Activated naive CD8-positive, alpha-beta T cell treated with anti-CD3 and anti-CD28 coated beads, Interleukin-2, amount 50 U/mL, for 24 hours (primary cell): Measurements from ENCODE around the gene NAT16.

Experiments
- ATAC-seq: fragments of 150-1000 bp; cut with Tn5 transposase; one replicate; pipeline ENCODE4 v1.10.0; 2021
- DNase-seq: peaks from one replicate; pipeline ENCODE4 v3.0.0; 2021
- H3K27ac Mint-ChIP-seq: one replicate; pipeline ENCODE4 v1.8.0; 2021; ENCODE audit warnings: mild to moderate bottlenecking, mixed read lengths
- H3K27me3 Mint-ChIP-seq: one replicate; pipeline ENCODE4 v1.8.0; 2021; ENCODE audit warnings: mixed read lengths
- H3K36me3 Mint-ChIP-seq: one replicate; pipeline ENCODE4 v1.8.0; 2021; ENCODE audit warnings: low read depth, mixed read lengths
- H3K4me1 Mint-ChIP-seq: one replicate; pipeline ENCODE4 v1.8.0; 2021; ENCODE audit warnings: mixed read lengths
- H3K4me3 Mint-ChIP-seq: one replicate; pipeline ENCODE4 v1.8.0; 2021; ENCODE audit warnings: mild to moderate bottlenecking, moderate library complexity, mixed read lengths
- H3K9me3 Mint-ChIP-seq: one replicate; pipeline ENCODE4 v1.8.0; 2021; ENCODE audit warnings: mixed read lengths

Gene NAT16

GRCh38 chr7:101169838-101170551 lies 10.1 kb downstream of the NAT16 start:
- H3K9me3 Mint-ChIP-seq = no peaks in the 10 kb centered on the region
- peak; percentile 90 for DNase-seq

DNA sequence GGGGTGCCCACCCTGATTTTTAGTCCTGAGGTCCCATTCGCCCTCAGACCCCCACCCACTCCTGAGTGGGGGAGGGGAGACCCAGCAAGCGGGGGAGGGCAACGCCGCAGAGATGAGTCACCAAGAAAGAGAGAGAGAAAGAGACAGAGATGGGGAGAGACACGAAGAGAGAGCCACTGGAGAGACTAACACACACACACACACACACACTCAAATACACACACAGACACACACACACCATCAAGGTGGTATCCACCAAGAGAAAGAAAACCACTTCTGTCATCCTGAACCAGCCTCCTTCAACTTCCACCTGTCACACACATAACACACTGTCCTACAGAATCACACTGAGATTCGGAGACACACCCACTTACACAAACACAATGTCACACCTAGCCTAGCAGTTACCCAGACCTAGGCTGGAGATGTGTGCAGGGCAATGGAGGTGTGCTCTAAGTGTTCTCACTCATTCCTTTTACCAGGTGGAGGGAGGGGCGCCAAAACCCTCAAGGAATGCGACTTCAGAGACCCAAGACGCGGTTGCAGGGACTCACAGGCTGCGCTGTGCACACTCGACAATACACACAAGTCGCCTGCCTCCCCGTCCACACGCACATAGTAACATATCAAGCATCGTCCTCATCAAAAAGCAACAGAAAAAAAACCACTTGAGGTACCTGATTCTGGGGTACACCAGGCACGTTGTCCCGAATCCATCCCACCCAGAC lies 10.8 kb downstream of the NAT16 start:
- no peak for DNase-seq
- Mint-ChIP-seq H3K4me3 (peak overlapping the region; percentile 40), H3K9me3 (no peaks in the 10 kb centered on the region), H3K27ac (no peak overlapping the region), H3K27me3 (peaks cover 83% of the 10 kb centered on the region), H3K4me1 (peaks cover 79% of the 10 kb centered on the region), H3K36me3 (peaks cover 2% of the 10 kb centered on the region)
- no peak for ATAC-seq

More at GRCh38 chr7:101169838-101170551, 10.1 kb downstream of the NAT16 start:
- H3K36me3 Mint-ChIP-seq = peaks cover 2% of the 10 kb centered on the region
- H3K27ac Mint-ChIP-seq = no peak overlapping the region
- peak overlapping the region; percentile 40 for H3K4me3 Mint-ChIP-seq
- peaks cover 86% of the 10 kb centered on the region for H3K27me3 Mint-ChIP-seq
- peak; percentile 22 for ATAC-seq
- peaks cover 75% of the 10 kb centered on the region for H3K4me1 Mint-ChIP-seq

DNA sequence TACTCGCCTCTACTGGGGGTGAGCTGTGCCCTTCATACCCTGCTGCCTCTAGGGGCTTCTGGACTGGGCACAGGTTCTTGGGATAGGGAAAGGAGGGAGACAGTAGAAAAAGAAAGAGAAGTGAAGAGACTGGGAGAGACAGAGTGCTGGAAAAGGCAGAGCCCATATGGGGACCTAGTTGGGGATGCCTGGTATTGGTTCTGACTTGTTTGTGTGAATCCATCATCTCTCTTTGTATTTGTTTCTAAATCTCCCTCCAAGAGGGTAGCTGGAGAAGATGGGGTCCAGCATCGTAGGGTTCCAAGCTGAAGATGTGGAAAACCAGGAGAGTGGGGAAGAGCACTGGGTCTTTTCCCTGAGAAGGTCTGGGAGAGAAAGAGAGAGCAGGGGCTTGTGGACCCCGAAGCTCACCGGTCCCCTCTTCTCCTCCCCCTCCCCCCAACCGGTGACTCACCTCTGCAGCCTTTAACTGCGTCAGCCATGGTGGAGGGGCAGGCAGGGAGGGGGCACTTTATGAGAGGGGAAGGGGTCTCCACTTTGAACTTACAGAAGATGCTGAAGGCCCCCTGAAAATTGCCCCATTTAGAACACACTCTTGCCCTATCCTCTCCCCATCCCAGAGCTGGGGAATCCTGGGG lies 11.6 kb downstream of the NAT16 start:
- ATAC-seq (no peak), DNase-seq (no peak)
- Mint-ChIP-seq H3K9me3 (no peaks in the 10 kb centered on the region), H3K27me3 (peaks cover 78% of the 10 kb centered on the region), H3K27ac (no peak overlapping the region), H3K4me3 (no peak overlapping the region), H3K36me3 (peaks cover 2% of the 10 kb centered on the region), H3K4me1 (peaks cover 74% of the 10 kb centered on the region)

DNA sequence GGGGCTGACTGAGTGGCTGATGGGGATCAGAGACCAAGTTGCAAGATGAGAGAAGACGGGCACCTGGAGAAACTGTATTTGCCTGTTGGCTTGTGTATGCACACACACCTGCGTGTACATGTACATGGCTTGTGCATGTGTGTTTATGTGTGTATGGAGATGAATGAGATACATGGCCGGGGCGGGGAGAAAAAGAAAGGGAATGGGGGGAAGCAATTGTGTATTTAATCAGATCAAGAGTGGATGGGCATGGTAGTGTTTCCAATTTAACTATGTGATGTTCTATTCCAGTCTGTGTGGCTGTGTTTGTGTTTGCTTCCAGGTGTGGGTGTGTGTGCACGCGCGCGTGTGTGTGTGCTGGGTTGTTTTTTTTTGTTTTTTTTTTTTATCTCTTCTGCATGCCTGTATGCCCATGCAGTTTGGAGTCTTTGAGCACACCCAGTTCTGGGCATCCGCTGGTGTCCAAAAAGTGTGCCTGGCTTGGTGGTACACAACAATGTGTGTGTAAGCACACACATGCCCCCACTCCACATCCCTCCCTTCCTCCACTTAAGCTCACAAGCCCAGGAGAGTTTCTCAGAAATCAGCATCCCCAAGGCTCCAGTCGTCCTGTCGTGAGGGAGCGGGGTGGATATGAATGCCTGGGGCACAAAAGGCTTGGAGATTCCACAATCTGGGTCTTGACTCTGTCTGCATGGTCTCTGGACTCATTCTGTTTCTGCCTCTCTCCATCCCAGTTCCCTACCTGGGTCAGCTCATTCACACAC lies 12.3 kb downstream of the NAT16 start:
- Mint-ChIP-seq H3K4me3 (no peak overlapping the region), H3K36me3 (peaks cover 2% of the 10 kb centered on the region), H3K27me3 (peaks cover 74% of the 10 kb centered on the region), H3K4me1 (peaks cover 72% of the 10 kb centered on the region), H3K27ac (no peak overlapping the region), H3K9me3 (no peaks in the 10 kb centered on the region)
- DNase-seq (no peak), ATAC-seq (no peak)

DNA sequence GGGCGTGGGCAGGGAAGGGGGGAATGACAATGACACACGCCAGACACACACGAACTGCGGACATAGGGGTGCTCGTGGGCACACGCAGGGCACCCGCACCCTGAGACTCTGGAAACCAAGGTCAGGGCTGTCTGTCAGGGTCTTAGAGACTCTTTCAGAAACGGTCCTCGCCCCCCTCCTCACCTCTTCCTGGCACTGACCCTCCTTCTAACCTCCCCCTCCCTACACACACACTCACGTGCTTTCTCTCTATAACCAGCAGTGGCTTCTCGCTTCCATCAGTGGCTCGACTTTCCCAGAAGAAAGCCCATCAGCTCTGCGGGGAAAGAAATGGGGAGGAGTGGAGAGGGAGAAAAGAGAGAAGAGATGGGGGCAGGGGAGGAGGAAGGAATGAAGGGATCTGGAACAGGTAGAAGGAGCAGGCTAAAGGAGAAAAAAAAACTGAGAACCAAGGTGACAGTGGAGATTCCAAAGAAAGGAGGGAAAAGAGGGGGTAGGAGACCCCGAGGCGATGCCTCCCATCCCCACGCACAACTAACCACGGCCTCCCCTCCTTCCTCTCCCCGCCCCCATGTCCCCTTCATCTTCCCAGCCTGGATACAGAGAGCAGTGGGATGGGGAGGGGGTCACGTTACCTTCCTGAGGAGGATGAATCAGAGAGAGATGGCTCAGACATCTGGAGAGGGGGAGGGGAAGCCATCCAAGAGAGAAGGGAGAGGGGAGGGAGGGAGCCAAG lies 13.0 kb downstream of the NAT16 start:
- Mint-ChIP-seq H3K4me1 (peaks cover 74% of the 10 kb centered on the region), H3K4me3 (no peak overlapping the region)
- DNase-seq = no peak

GRCh38 chr7:101166648-101166908 lies 13.5 kb downstream of the NAT16 start:
- Mint-ChIP-seq H3K4me3 (no peak overlapping the region), H3K36me3 (peaks cover 2% of the 10 kb centered on the region), H3K27me3 (peaks cover 70% of the 10 kb centered on the region), H3K9me3 (no peaks in the 10 kb centered on the region), H3K27ac (no peak overlapping the region), H3K4me1 (peaks cover 70% of the 10 kb centered on the region)
- DNase-seq (no peak), ATAC-seq (no peak)

More for the DNA sequence above, 13.0 kb downstream of the NAT16 start:
- no peak for ATAC-seq
- peaks cover 2% of the 10 kb centered on the region for H3K36me3 Mint-ChIP-seq
- no peak overlapping the region for H3K27ac Mint-ChIP-seq
- H3K27me3 Mint-ChIP-seq = peaks cover 75% of the 10 kb centered on the region
- no peaks in the 10 kb centered on the region for H3K9me3 Mint-ChIP-seq

DNA sequence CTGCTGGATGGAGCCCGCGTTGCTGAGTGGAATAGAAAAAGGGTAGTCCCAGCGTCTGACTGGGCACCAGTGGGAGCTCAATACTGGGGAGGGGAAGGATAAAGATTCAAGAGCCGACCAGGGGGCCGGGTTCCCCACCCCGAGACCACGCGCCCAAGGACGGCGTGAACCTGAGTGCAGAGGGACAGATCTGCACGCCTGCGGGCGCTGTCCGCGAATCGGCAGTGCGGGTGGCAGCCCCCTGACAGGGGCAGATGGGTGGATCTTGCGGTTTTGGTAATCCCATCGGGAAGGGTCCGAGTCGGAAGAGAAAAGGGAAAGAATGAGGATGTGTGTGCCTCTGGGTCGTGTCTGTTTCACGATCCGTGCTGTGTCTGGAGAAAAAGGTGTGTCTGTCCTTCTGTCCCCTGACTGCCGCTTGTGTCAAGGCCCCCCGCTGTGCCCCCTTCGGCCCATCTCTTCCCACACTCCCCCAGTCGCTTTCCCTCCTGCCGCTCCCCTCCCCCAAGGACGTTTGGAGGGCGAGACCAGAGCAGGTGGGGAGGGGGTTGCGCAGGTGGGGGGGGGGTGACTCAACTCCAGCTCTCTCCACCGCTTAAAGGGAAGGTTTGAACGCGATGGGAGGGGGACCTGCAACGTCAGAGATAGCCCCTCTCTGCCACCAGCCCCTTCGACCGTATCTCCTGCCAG lies 14.0 kb downstream of the NAT16 start:
- Mint-ChIP-seq H3K27ac (peak overlapping the region; percentile 80), H3K27me3 (peaks cover 69% of the 10 kb centered on the region), H3K4me1 (peaks cover 65% of the 10 kb centered on the region), H3K9me3 (no peaks in the 10 kb centered on the region), H3K4me3 (peak overlapping the region; percentile 75), H3K36me3 (peaks cover 2% of the 10 kb centered on the region)
- DNase-seq = no peak
- no peak for ATAC-seq

DNA sequence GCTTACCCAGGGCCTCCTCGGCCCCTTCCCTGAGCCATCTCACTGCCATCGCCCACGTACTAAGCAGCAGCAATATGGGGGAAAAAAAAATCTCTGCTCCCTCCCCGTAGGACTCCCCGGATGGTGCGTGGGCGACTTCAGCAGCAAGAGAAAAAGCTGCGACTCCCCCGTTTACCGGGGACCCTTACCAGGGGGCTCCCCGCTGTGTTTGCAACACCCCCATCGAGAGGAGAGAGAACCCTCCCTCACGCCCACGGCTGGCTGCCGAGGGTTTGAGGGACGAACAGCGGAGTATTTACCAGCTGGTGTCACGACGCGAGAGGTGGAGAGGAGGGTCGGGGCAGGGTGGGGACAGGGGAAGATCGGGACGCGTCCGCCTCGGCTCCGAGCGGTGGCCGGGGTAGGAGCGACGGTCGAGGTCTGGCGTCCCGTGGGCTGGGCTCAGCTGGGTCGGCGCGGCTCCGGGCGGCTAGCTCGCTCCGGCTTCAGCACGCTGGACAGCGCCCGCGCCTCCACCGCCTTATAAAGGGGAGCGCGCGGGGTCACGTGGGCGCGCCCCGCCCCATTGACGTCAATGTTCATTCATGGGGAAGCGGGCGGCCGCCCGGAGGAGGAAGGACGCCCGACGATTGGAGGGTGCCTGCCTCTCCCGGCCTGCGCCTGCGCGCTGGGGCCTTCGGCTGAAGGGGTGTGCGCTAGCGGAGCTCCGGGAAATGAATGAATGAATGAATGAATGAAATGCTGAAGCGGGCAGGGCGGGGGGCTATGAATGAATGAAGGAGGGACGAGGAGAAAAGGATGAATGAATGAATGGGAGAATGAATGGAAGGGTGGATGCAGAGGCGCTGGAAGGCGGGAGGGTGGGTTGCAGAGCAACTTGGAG lies 14.8 kb downstream of the NAT16 start, which contains the start of gene VGF:
VGF (minus strand) TSS at position 495 of the 883 bp plus-strand sequence. CDS start 726 bp downstream, outside the sequence.
- peak within 1 kb of the TSS; percentile 80 for H3K27ac Mint-ChIP-seq
- H3K4me1 Mint-ChIP-seq = peaks cover 57% of the 10 kb centered on the region
- ATAC-seq (peak; percentile 73), DNase-seq (peak; percentile 94)
- peaks cover 2% of the 10 kb centered on the region for H3K36me3 Mint-ChIP-seq
- peak within 1 kb of the TSS; percentile 75 for H3K4me3 Mint-ChIP-seq
- no peaks in the 10 kb centered on the region for H3K9me3 Mint-ChIP-seq
- H3K27me3 Mint-ChIP-seq = peaks cover 62% of the 10 kb centered on the region

DNA sequence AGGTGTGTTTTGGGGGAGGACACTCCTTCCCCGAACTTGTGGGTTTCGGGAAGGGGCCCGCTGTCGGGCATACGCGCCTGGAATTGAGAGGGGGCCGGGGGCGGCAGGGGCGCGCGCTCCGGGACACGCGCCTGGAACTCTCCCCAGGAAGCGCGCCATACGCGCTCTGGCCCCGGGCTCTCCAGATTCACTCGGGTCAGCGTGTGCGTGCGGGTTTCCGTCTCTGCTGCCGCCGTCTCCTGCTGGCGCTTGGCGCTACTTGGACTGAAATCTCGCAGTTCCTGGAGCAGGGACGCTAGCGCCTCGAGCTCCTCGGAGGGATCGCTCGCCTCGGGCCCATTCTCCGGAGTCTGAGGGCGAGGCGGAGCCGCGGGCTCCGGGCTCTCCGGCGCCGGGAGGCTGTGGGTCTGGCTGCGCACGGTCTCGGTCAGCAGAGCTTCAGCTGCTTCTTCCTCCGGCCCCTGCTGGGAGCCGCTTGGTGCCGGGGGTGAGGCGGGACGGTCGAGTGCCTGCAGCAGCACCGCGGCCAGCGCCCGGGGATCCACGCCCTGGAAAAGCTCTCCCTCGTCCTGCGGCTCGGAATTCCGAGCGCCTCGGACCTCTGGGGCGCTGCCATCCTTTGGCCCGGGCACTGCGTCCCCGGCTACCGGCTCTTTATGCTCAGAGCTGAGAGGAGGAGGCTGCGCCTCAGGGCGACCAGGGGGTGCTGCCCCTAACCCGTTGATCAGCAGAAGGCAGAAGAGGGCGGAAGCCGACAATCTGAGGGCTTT lies 15.8 kb downstream of the NAT16 start:
- Mint-ChIP-seq H3K27ac (no peak overlapping the region), H3K4me3 (no peak overlapping the region), H3K4me1 (peaks cover 48% of the 10 kb centered on the region), H3K36me3 (peaks cover 3% of the 10 kb centered on the region), H3K9me3 (no peaks in the 10 kb centered on the region), H3K27me3 (peaks cover 53% of the 10 kb centered on the region)
- no peak for ATAC-seq
- no peak for DNase-seq

DNA sequence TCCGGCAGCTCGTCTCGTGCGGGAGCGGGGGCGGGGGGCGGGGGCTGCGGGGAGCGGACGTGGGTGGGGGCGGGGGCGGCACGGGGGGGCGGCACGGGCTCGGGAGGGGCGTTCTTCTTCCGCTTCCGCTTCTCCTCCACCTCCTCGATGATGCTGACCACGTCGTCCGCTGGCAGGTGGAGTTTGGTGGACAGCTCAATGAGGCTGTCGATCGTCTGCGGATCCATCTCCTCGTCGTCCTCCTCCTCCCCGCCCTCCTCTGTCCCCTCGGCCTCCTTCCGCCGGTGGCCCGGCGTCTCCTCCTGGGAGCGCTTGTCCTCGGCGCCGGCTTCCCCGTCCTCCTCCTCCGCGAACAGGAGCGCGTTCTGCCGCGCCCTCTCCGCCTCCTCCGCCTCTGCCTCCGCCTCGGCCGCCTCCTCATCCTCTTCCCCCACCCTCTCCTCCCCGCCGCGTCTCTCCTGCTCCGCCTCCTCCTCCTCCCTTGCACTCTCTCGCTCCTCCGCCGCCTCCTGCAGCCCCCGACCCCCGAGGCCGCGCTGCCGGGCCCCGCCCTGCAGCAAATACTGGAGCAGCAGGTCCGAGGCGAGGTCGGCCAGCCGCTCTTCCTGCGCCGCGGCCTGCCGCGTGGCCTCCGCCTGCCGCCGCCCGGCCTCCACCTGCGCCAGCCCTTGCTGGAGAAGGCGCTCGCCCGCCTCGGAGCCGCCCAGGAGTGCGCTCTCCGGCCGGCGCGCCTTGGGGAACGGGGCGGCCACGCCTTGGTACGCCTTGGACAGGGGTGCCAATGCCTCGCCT lies 16.6 kb downstream of the NAT16 start:
- H3K27me3 Mint-ChIP-seq = peaks cover 48% of the 10 kb centered on the region
- ATAC-seq = no peak
- DNase-seq = no peak
- peaks cover 40% of the 10 kb centered on the region for H3K4me1 Mint-ChIP-seq
- H3K27ac Mint-ChIP-seq = no peak overlapping the region
- H3K36me3 Mint-ChIP-seq = peaks cover 2% of the 10 kb centered on the region
- peak overlapping the region; percentile 56 for H3K4me3 Mint-ChIP-seq
- no peaks in the 10 kb centered on the region for H3K9me3 Mint-ChIP-seq

GRCh38 chr7:101162551-101163278 lies 17.4 kb downstream of the NAT16 start:
- ATAC-seq = no peak
- Mint-ChIP-seq H3K4me3 (peak overlapping the region; percentile 65), H3K27me3 (peaks cover 41% of the 10 kb centered on the region), H3K36me3 (peaks cover 2% of the 10 kb centered on the region), H3K9me3 (no peaks in the 10 kb centered on the region), H3K27ac (no peak overlapping the region), H3K4me1 (peaks cover 36% of the 10 kb centered on the region)
- no peak for DNase-seq
